ENCODE measurements around the gene KCTD16.

GRCh38 chr5:144406442-144406841 lies 235.8 kb downstream of the KCTD16 start:
- TF ChIP-seq CTCF (conservative IDR thresholded peaks at IDR 0.05 in 1 of 2, IDR thresholded peaks at IDR 0.05 in 1 of 2; ENCODE audit: extremely low read depth in 1 of 2, insufficient read depth in 1 of 2, low read depth in 1 of 2, low read length in 2 of 2) (no peak), EZH2 (IDR thresholded peaks at IDR 0.05; ENCODE audit: borderline replicate concordance, low read length) (no peak)
